GM20000 (cell line): ENCODE results near the gene SLC13A3.

ENCODE experiments used
- DNase-seq: peaks from one replicate; pipeline ENCODE4 v3.0.0; 2012; ENCODE audit warnings: low spot score
- CTCF ChIP-seq: IDR thresholded peaks from 2 replicates; pipeline ENCODE4 v1.5.1; 2012; ENCODE audit warnings: mild to moderate bottlenecking, control low read depth; ENCODE audit errors: extremely low read depth, missing control alignments

The SLC13A3 gene

GRCh38 chr20:46562373-46563169 is 88.7 kb downstream of the SLC13A3 start:
- DNase-seq = peak; percentile 81
- peak; percentile 74 for TF ChIP-seq CTCF

GRCh38 chr20:46562009-46562372 is 89.3 kb downstream of the SLC13A3 start:
- DNase-seq = no peak
- TF ChIP-seq CTCF = no peak

GRCh38 chr20:46559685-46560440 is 91.4 kb downstream of the SLC13A3 start:
- no peak for DNase-seq
- no peak for TF ChIP-seq CTCF

- DNase-seq = no peak
- no peak for TF ChIP-seq CTCF
Measured at GRCh38 chr20:46559001-46559400, 92.3 kb downstream of the SLC13A3 start.

- TF ChIP-seq CTCF = no peak
- DNase-seq = no peak
Measured at GRCh38 chr20:46558511-46558959, 92.7 kb downstream of the SLC13A3 start.

- no peak for DNase-seq
- no peak for TF ChIP-seq CTCF
Measured at GRCh38 chr20:46557231-46557956, 93.9 kb downstream of the SLC13A3 start.
